T-helper 1 cell treated with Interleukin-12 subunit alpha and Interleukin-12 subunit beta and Interleukin-4 antibody, amounts not matched to agents 30 μg/mL and 1 μg/mL, for 36 hours (primary cell): ENCODE measurements around the gene PBX2.
A peak's percentile ranks its signal among the peaks of the same experiment; 100 is the strongest.

Experiments
- H3K27ac Mint-ChIP-seq: one replicate; pipeline ENCODE4 v1.8.0; 2021; ENCODE audit warnings: mild to moderate bottlenecking, mixed read lengths
- H3K27me3 Mint-ChIP-seq: one replicate; pipeline ENCODE4 v1.8.0; 2021; ENCODE audit warnings: low read depth, mixed read lengths
- H3K36me3 Mint-ChIP-seq: one replicate; pipeline ENCODE4 v1.8.0; 2021; ENCODE audit warnings: low read depth, mixed read lengths
- H3K4me1 Mint-ChIP-seq: one replicate; pipeline ENCODE4 v1.8.0; 2021; ENCODE audit warnings: low read depth, mixed read lengths
- H3K4me3 Mint-ChIP-seq: one replicate; pipeline ENCODE4 v1.8.0; 2021; ENCODE audit warnings: mild to moderate bottlenecking, moderate library complexity, mixed read lengths
- H3K9me3 Mint-ChIP-seq: one replicate; pipeline ENCODE4 v1.8.0; 2021; ENCODE audit warnings: mixed read lengths

Gene PBX2

DNA sequence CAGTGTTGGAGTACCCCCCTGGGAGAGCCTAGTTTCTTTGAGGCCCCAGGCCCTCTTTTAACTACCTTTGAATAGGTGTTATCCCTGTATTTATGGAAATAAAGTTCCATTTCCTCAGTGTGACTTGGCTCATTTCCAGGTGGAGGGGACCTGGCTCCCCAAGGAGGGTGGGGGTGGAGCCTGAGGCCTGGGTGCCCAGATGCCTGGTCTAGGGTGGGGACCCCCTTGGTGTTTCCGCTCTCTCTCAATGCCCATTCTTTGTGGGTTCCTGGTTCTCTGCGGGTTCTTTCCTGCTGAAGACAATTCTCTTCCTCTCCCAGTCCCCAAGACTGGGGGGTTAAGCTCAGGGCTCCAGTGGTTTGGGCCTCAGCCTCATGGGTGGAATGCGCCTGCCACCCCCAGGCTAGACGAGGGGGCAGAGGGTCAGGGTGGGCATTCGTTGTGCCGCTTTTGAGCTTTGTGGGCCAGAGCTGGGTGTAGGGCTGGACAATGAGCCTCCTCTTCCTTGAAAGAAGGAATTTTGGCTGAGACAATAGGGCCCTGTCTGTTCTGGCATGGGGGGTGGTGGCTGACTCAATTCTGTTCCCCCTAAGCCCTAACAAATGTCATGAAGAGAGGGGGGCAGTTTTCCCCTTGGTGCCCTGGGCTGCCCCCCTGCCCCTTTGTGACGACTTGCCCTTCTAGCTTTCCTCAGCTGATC, 26.3 kb downstream of the PBX2 start:
- no peaks in the 10 kb centered on the region for H3K4me1 Mint-ChIP-seq
- peaks cover 9% of the 10 kb centered on the region for H3K36me3 Mint-ChIP-seq
- H3K4me3 Mint-ChIP-seq, result no peak overlapping the region
- H3K9me3 Mint-ChIP-seq, result no peaks in the 10 kb centered on the region
- no peak overlapping the region for H3K27ac Mint-ChIP-seq
- H3K27me3 Mint-ChIP-seq, result no peaks in the 10 kb centered on the region

- Mint-ChIP-seq H3K4me1 (peaks cover 13% of the 10 kb centered on the region), H3K9me3 (no peaks in the 10 kb centered on the region), H3K27ac (no peak overlapping the region), H3K4me3 (no peak overlapping the region), H3K36me3 (peaks cover 13% of the 10 kb centered on the region), H3K27me3 (peaks cover 2% of the 10 kb centered on the region)
Measured at GRCh38 chr6:32158052-32158451, 31.9 kb downstream of the PBX2 start.

GRCh38 chr6:32156891-32157290, 33.1 kb downstream of the PBX2 start:
- Mint-ChIP-seq H3K4me1 (peaks cover 16% of the 10 kb centered on the region), H3K27me3 (peaks cover 10% of the 10 kb centered on the region), H3K4me3 (no peak overlapping the region), H3K9me3 (no peaks in the 10 kb centered on the region), H3K27ac (no peak overlapping the region), H3K36me3 (peaks cover 13% of the 10 kb centered on the region)

- Mint-ChIP-seq H3K27ac (peak overlapping the region; percentile 87), H3K9me3 (no peaks in the 10 kb centered on the region), H3K27me3 (peaks cover 27% of the 10 kb centered on the region), H3K36me3 (peaks cover 15% of the 10 kb centered on the region), H3K4me3 (peak overlapping the region; percentile 97), H3K4me1 (peaks cover 21% of the 10 kb centered on the region)
Measured at GRCh38 chr6:32154514-32155161, 35.4 kb downstream of the PBX2 start.

DNA sequence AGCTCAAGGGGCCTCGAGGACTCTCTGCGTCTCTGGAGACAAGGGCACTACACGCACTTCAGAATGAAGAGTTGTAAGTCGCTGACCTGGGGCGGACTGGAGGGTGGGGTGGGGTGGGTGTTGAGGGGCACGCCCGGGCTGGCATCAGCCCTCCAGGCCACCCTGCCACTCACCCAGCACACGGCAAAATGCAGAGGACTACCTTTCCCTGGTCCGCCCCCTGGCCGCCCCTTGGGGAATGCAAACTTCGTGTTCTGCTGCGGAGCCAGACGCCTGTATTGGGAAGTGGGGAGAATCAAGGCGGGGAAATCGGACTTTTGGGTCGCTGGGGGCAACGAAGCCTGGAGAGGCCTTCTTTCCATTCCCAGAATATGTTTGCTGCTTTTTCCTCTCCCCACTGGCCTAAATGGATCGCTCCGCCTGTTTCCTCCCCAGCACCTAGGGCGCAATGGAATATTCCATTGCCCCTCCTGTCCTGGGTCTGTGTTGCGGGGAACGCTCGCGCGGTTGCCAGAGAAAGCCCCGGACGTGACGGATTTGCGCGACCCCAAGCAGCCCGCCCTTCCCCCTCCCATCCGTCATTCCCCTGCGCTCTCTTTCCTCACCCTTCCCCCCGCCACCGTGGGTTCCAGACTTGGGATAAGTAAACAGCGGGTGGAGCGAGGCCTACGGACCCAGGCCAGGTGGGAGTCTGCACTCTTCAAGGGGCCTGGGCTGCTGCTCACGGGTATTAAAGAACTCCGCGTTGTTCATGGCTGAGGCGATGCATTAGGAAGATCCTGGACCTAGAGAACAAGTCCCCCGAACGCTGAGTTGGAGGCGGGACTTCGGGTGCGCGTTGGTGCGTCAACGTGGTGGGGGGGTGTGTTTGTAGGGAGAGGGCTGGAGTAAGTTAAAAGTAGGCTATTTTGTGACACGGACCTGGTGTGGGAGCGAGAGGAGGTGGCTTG, 36.2 kb downstream of the PBX2 start, which contains the start of gene PPT2:
TSS of gene PPT2 (plus strand) at position 578 of the 950 bp plus-strand sequence. CDS start 454 bp downstream, outside the sequence.
- Mint-ChIP-seq H3K27ac (peak within 1 kb of the TSS; percentile 87), H3K4me1 (peaks cover 23% of the 10 kb centered on the region), H3K9me3 (no peaks in the 10 kb centered on the region), H3K36me3 (peaks cover 18% of the 10 kb centered on the region), H3K27me3 (peaks cover 31% of the 10 kb centered on the region), H3K4me3 (peak within 1 kb of the TSS; percentile 97)

GRCh38 chr6:32152769-32153563, 37.0 kb downstream of the PBX2 start:
- H3K36me3 Mint-ChIP-seq, result peaks cover 12% of the 10 kb centered on the region
- no peaks in the 10 kb centered on the region for H3K9me3 Mint-ChIP-seq
- peak overlapping the region; percentile 66 for H3K27ac Mint-ChIP-seq
- peak overlapping the region; percentile 52 for H3K4me3 Mint-ChIP-seq
- H3K4me1 Mint-ChIP-seq, result peaks cover 31% of the 10 kb centered on the region
- peaks cover 40% of the 10 kb centered on the region for H3K27me3 Mint-ChIP-seq

GRCh38 chr6:32151863-32152768, 37.9 kb downstream of the PBX2 start, which contains the start of gene PRRT1:
PRRT1 (minus strand) TSS chr6:32151939; CDS start chr6:32151827, 112 bp downstream.
- Mint-ChIP-seq H3K27ac (peak within 1 kb of the TSS; percentile 44), H3K27me3 (peaks cover 48% of the 10 kb centered on the region), H3K36me3 (peaks cover 6% of the 10 kb centered on the region), H3K4me3 (peak within 1 kb of the TSS; percentile 12), H3K4me1 (peaks cover 34% of the 10 kb centered on the region), H3K9me3 (no peaks in the 10 kb centered on the region)

- peak overlapping the region; percentile 44 for H3K27ac Mint-ChIP-seq
- H3K36me3 Mint-ChIP-seq, result peaks cover 6% of the 10 kb centered on the region
- H3K27me3 Mint-ChIP-seq, result peaks cover 56% of the 10 kb centered on the region
- no peaks in the 10 kb centered on the region for H3K9me3 Mint-ChIP-seq
- H3K4me1 Mint-ChIP-seq, result peaks cover 35% of the 10 kb centered on the region
- H3K4me3 Mint-ChIP-seq, result no peak overlapping the region
Measured at GRCh38 chr6:32151181-32151862, 38.7 kb downstream of the PBX2 start.

- H3K9me3 Mint-ChIP-seq, result no peaks in the 10 kb centered on the region
- H3K27ac Mint-ChIP-seq, result peak overlapping the region; percentile 0
- peaks cover 63% of the 10 kb centered on the region for H3K27me3 Mint-ChIP-seq
- peak overlapping the region; percentile 51 for H3K4me3 Mint-ChIP-seq
- peaks cover 6% of the 10 kb centered on the region for H3K36me3 Mint-ChIP-seq
- H3K4me1 Mint-ChIP-seq, result peaks cover 33% of the 10 kb centered on the region
Measured at GRCh38 chr6:32149932-32150870, 39.8 kb downstream of the PBX2 start.

GRCh38 chr6:32149092-32149755, 40.8 kb downstream of the PBX2 start:
- Mint-ChIP-seq H3K9me3 (no peaks in the 10 kb centered on the region), H3K27me3 (peaks cover 63% of the 10 kb centered on the region), H3K36me3 (peaks cover 6% of the 10 kb centered on the region), H3K4me1 (peaks cover 27% of the 10 kb centered on the region), H3K4me3 (peak overlapping the region; percentile 80), H3K27ac (peak overlapping the region; percentile 68)

- H3K36me3 Mint-ChIP-seq, result peaks cover 6% of the 10 kb centered on the region
- H3K27ac Mint-ChIP-seq, result peak overlapping the region; percentile 68
- H3K4me1 Mint-ChIP-seq, result peaks cover 24% of the 10 kb centered on the region
- H3K4me3 Mint-ChIP-seq, result peak overlapping the region; percentile 80
- H3K27me3 Mint-ChIP-seq, result peaks cover 63% of the 10 kb centered on the region
- no peaks in the 10 kb centered on the region for H3K9me3 Mint-ChIP-seq
Measured at GRCh38 chr6:32148289-32149091, 41.5 kb downstream of the PBX2 start.
